H1 (cell line): ENCODE data around the gene IDI2. TPM values are rescaled to one million over a fixed set of nuclear protein-coding genes. Genes with fewer than 3 reads are reported as not detected.

Source experiments
- CTCF ChIA-PET: fragments of 300-600 bp; sonication (Branson Sonifier 250); formaldehyde crosslinking; loops from one replicate; lab custom pipeline; 2021; ENCODE audit not compliant: partially characterized antibody; lab: Charles Lee
- POLR2A ChIA-PET: fragments of 300-600 bp; sonication (Branson Sonifier 250); formaldehyde crosslinking; loops from one replicate; lab custom pipeline; 2021; ENCODE audit warnings: inconsistent platforms; ENCODE audit not compliant: partially characterized antibody; lab: Charles Lee
- DNase-seq, 2 experiments: peaks; one replicate each; pipeline versions ENCODE4 v3.0.0 to v3.0.0-alpha.2; 2010 to 2022; ENCODE audit warnings: low spot score in 2 of 2, low read depth in 1 of 2, mixed read lengths in 1 of 2
- FAIRE-seq: peaks from 2 replicates; lab custom pipeline; 2011; peaks lifted over from hg19 to GRCh38; lab: Jason Lieb, UNC
- H2AFZ ChIP-seq: 2 replicates; pipeline ENCODE4 v1.8.1; 2012; ENCODE audit warnings: low read length, inconsistent platforms
- H2AK5ac ChIP-seq: 2 replicates; pipeline ENCODE4 v1.6.1; 2013; ENCODE audit warnings: low read depth, low read length
- H2BK120ac ChIP-seq: replicated peaks from 2 replicates; pipeline ENCODE3; 2013; ENCODE audit warnings: low read depth, low read length, inconsistent platforms
- H2BK12ac ChIP-seq: 2 replicates; pipeline ENCODE4 v1.6.1; 2013; ENCODE audit warnings: low read depth, low read length
- H2BK15ac ChIP-seq: 2 replicates; pipeline ENCODE4 v1.6.1; 2013; ENCODE audit warnings: low read length
- H2BK20ac ChIP-seq: 2 replicates; pipeline ENCODE4 v1.6.1; 2013; ENCODE audit warnings: low read length
- H2BK5ac ChIP-seq: 2 replicates; pipeline ENCODE4 v1.6.1; 2013; ENCODE audit warnings: low read depth, low read length
- H3K14ac ChIP-seq: 2 replicates; pipeline ENCODE4 v1.6.1; 2013; ENCODE audit warnings: inconsistent platforms; ENCODE audit not compliant: insufficient read length
- H3K18ac ChIP-seq: 2 replicates; pipeline ENCODE4 v1.6.1; 2013; ENCODE audit warnings: low read length; ENCODE audit errors: extremely low read depth
- H3K23ac ChIP-seq: 2 replicates; pipeline ENCODE4 v1.6.1; 2013; ENCODE audit warnings: inconsistent platforms; ENCODE audit not compliant: insufficient read length
- H3K23me2 ChIP-seq: 2 replicates; pipeline ENCODE4 v1.6.1; 2013; ENCODE audit warnings: low read depth, low read length
- H3K27ac ChIP-seq: 2 replicates; pipeline ENCODE4 v1.6.1; 2011; ENCODE audit warnings: low read depth, low read length, inconsistent platforms
- H3K27me3 ChIP-seq, 4 experiments: replicated peaks in 1 of 4; 1 replicate in 1 of 4; 2 replicates in 3 of 4; pipeline versions ENCODE4 v1.6.1 to v1.8.1; 2011 to 2013; ENCODE audit warnings: low read length in 3 of 4, mild to moderate bottlenecking in 3 of 4, inconsistent platforms in 2 of 4, mixed read lengths in 2 of 4, moderate library complexity in 1 of 4; ENCODE audit not compliant: control insufficient read depth in 3 of 4, insufficient read depth in 3 of 4; ENCODE audit errors: extremely low read depth in 1 of 4
- H3K36me3 ChIP-seq, 4 experiments: 2 replicates each; pipeline versions ENCODE4 v1.6.1 to v1.8.1; 2011 to 2013; ENCODE audit warnings: mild to moderate bottlenecking in 4 of 4, low read length in 3 of 4, moderate library complexity in 2 of 4, control low read depth in 1 of 4, inconsistent platforms in 1 of 4; ENCODE audit not compliant: insufficient read depth in 4 of 4, control insufficient read depth in 2 of 4
- H3K4ac ChIP-seq: replicated peaks from 2 replicates; pipeline ENCODE3; 2013; ENCODE audit warnings: low read length, low read depth, mixed read lengths, inconsistent platforms; ENCODE audit not compliant: insufficient read length
- H3K4me1 ChIP-seq, 4 experiments: replicated peaks in 1 of 4; 1 replicate in 1 of 4; 2 replicates in 3 of 4; pipeline versions ENCODE4 v1.6.1 to v1.8.1; 2011 to 2013; ENCODE audit warnings: low read length in 3 of 4, inconsistent platforms in 2 of 4, mixed read lengths in 1 of 4; ENCODE audit not compliant: insufficient read depth in 4 of 4, control insufficient read depth in 3 of 4
- H3K4me2 ChIP-seq, 2 experiments: 2 replicates each; pipeline versions ENCODE4 v1.6.1 to v1.8.1; 2011 to 2013; ENCODE audit warnings: low read depth in 2 of 2, low read length in 2 of 2, control low read depth in 1 of 2, inconsistent platforms in 1 of 2, mild to moderate bottlenecking in 1 of 2; ENCODE audit not compliant: insufficient read depth in 1 of 2
- H3K4me3 ChIP-seq, 4 experiments: fragments of 200-600, 300-600 bp in 1 of 4; sonication (generic), shearing (Covaris generic), sonication (Bioruptor Twin) in 1 of 4; 2 replicates each; pipeline versions ENCODE4 v1.5.1 to v1.8.1; 2011 to 2016; ENCODE audit warnings: low read length in 4 of 4, low read depth in 3 of 4, control low read depth in 2 of 4, inconsistent platforms in 2 of 4, mild to moderate bottlenecking in 2 of 4, mixed read lengths in 1 of 4, moderate library complexity in 1 of 4; ENCODE audit not compliant: insufficient read depth in 2 of 4; ENCODE audit errors: extremely low read depth in 1 of 4
- H3K56ac ChIP-seq: replicated peaks from 2 replicates; pipeline ENCODE3; 2013; ENCODE audit warnings: low read depth, mild to moderate bottlenecking, mixed read lengths, low read length, inconsistent platforms; ENCODE audit not compliant: insufficient read length
- H3K79me1 ChIP-seq: 2 replicates; pipeline ENCODE4 v1.6.1; 2013; ENCODE audit warnings: low read depth, low read length, control low read depth
- H3K79me2 ChIP-seq, 2 experiments: 2 replicates each; pipeline versions ENCODE4 v1.6.1 to v1.8.1; 2012 to 2013; ENCODE audit warnings: low read length in 2 of 2, mild to moderate bottlenecking in 2 of 2, inconsistent platforms in 1 of 2; ENCODE audit not compliant: insufficient read depth in 2 of 2, control insufficient read depth in 1 of 2
- H3K9ac ChIP-seq, 4 experiments: replicated peaks in 1 of 4; 1 replicate in 1 of 4; 2 replicates in 3 of 4; pipeline versions ENCODE4 v1.6.1 to v1.8.1; 2011 to 2013; ENCODE audit warnings: low read depth in 3 of 4, low read length in 3 of 4, control low read depth in 2 of 4, mild to moderate bottlenecking in 2 of 4, moderate library complexity in 2 of 4, inconsistent platforms in 1 of 4; ENCODE audit errors: extremely low read depth in 1 of 4
- H3K9me3 ChIP-seq, 2 experiments: 2 replicates each; pipeline versions ENCODE4 v1.6.1 to v1.8.1; 2012 to 2013; ENCODE audit warnings: mild to moderate bottlenecking in 2 of 2, moderate library complexity in 2 of 2, control low read depth in 1 of 2, inconsistent platforms in 1 of 2, low read depth in 1 of 2, low read length in 1 of 2, mixed read lengths in 1 of 2; ENCODE audit not compliant: insufficient read depth in 2 of 2
- H4K20me1 ChIP-seq, 2 experiments: replicated peaks in 1 of 2; 2 replicates each; pipeline versions ENCODE3 to v1.8.1; 2011 to 2013; ENCODE audit warnings: inconsistent platforms in 2 of 2, low read length in 2 of 2, mild to moderate bottlenecking in 1 of 2; ENCODE audit not compliant: insufficient read depth in 2 of 2, control insufficient read depth in 1 of 2
- H4K5ac ChIP-seq: 2 replicates; pipeline ENCODE4 v1.6.1; 2013; ENCODE audit warnings: low read length, low read depth, mixed read lengths, inconsistent platforms; ENCODE audit not compliant: insufficient read length
- H4K8ac ChIP-seq: 2 replicates; pipeline ENCODE4 v1.8.0; 2013; ENCODE audit warnings: mild to moderate bottlenecking, moderate library complexity, low read length, inconsistent platforms; ENCODE audit not compliant: insufficient read depth; ENCODE audit errors: extremely low read depth
- H4K91ac ChIP-seq: replicated peaks from 2 replicates; pipeline ENCODE3; 2013; ENCODE audit warnings: low read length, mixed read lengths, inconsistent platforms; ENCODE audit not compliant: insufficient read length
- BCL11A ChIP-seq, 2 experiments: IDR thresholded peaks; one replicate each; pipeline ENCODE4 v1.6.1; 2011; ENCODE audit warnings: low read depth in 2 of 2, low read length in 2 of 2, mild to moderate bottlenecking in 2 of 2
- CBX8 ChIP-seq: fragments of 300-800, 300-1000 bp; sonication (generic); IDR thresholded peaks from 2 replicates; pipeline ENCODE4 v1.7.1; 2016; ENCODE audit warnings: low read depth, low read length, borderline replicate concordance
- EZH2 ChIP-seq: fragments of 200-600 bp; sonication (generic); IDR thresholded peaks from 2 replicates; pipeline ENCODE4 v1.7.1; 2012; ENCODE audit warnings: low read depth, mild to moderate bottlenecking, moderate library complexity, low read length, inconsistent platforms; ENCODE audit not compliant: severe bottlenecking
- FOSL1 ChIP-seq: IDR thresholded peaks from 2 replicates; pipeline ENCODE4 v1.6.1; 2011; ENCODE audit warnings: mild to moderate bottlenecking, low read depth, low read length, moderate library complexity; ENCODE audit not compliant: insufficient read depth
- KDM1A ChIP-seq: fragments of 200-600, 300-600 bp; sonication (generic); IDR thresholded peaks from 2 replicates; pipeline ENCODE4 v1.7.1; 2016; ENCODE audit warnings: mild to moderate bottlenecking, low read length, borderline replicate concordance
- KDM4A ChIP-seq: IDR thresholded peaks from one replicate; pipeline ENCODE4 v1.7.1; 2012; ENCODE audit warnings: low read depth, mild to moderate bottlenecking, moderate library complexity, low read length, inconsistent platforms; ENCODE audit not compliant: severe bottlenecking
- KDM5A ChIP-seq: fragments of 200-600 bp; IDR thresholded peaks from 2 replicates; pipeline ENCODE4 v1.7.1; 2012; ENCODE audit warnings: mild to moderate bottlenecking, low read length, inconsistent platforms, mixed read lengths
- PHF8 ChIP-seq: fragments of 200-600 bp; sonication (generic); conservative IDR thresholded peaks from 2 replicates; pipeline ENCODE4 v1.7.1; 2012; ENCODE audit warnings: low read depth, mild to moderate bottlenecking, inconsistent platforms, low read length, moderate library complexity
- SP1 ChIP-seq: IDR thresholded peaks from 2 replicates; pipeline ENCODE4 v1.6.1; 2011; ENCODE audit warnings: low read depth, low read length
- SRF ChIP-seq: IDR thresholded peaks from 2 replicates; pipeline ENCODE4 v1.6.1; 2011; ENCODE audit warnings: mild to moderate bottlenecking, low read depth, low read length, moderate library complexity
- SUZ12 ChIP-seq: fragments of 200-600 bp; sonication (generic); IDR thresholded peaks from 2 replicates; pipeline ENCODE4 v1.6.1; 2012; ENCODE audit warnings: mild to moderate bottlenecking, inconsistent platforms, low read length, moderate library complexity, mixed read lengths
- WGBS, 2 experiments: shearing (Covaris generic) in 1 of 2; methylation state at CpG; one replicate each; pipeline versions ENCODE4 v1.1.6 to v1.1.7; 2013 to 2015; ENCODE audit warnings: low lambda C conversion rate in 2 of 2, mixed read lengths in 2 of 2, inconsistent platforms in 1 of 2, low coverage in 1 of 2, missing lambda C conversion rate in 1 of 2; ENCODE audit not compliant: insufficient replicate concordance in 2 of 2, insufficient coverage in 1 of 2, insufficient read length in 1 of 2; ENCODE audit errors: extremely low coverage in 1 of 2, missing lambda C conversion rate in 1 of 2; 5-methylcytosine and 5-hydroxymethylcytosine counted together
- polyA plus RNA-seq, 7 experiments: library from polyadenylated mRNA; depleted of rRNA in 3 of 7; stranded (reverse) in 5 of 7; unstranded in 2 of 7; fragments of >200 nt in 5 of 7; fragments of 200-250 nt in 2 of 7; gene quantifications; 1 replicate in 5 of 7; 2 replicates in 1 of 7; 4 replicates in 1 of 7; pipeline versions ENCODE4 v1.2.1 to v1.2.3, GENCODE V29; 2011 to 2013; ENCODE audit warnings: missing spikeins in 2 of 7, mixed read lengths in 2 of 7
- total RNA-seq: library from RNA; stranded (reverse); fragmentation: NEBNext Ultra II Directional; extraction: Animal tissue kit (Norgen Biotek cat#: 25700); gene quantifications from 2 replicates; pipeline ENCODE4 v1.2.1, GENCODE V29; 2021

Gene IDI2
- total and polyA plus RNA-seq, 2 of the 8 experiments (the other 6 are each of a cell fraction or from before 2014, with no cell fraction given) = not detected

- Histone ChIP-seq H2BK5ac (peak within 1 kb of the TSS; percentile 99), H3K4ac (peak within 1 kb of the TSS; percentile 86), H4K5ac (peak within 1 kb of the TSS; percentile 89), H2AK5ac (peak within 1 kb of the TSS; percentile 6; the same call in 1 of the 2 replicates), H3K18ac (peak within 1 kb of the TSS; percentile 75), H3K4me3 (peak within 1 kb of the TSS; percentile 79 to 98 (median 95)), H3K14ac (peak within 1 kb of the TSS; percentile 25), H3K27ac (peak within 1 kb of the TSS; percentile 98), H3K36me3 (peaks cover 0 to 28% (median 2%) of the 10 kb centered on the region in 4 experiments; a peak in 4 of 8 replicates), H3K79me2 (peaks cover 24 to 79% of the 10 kb centered on the region in 2 experiments), H3K4me2 (peak within 1 kb of the TSS; percentile 76 to 97), H3K4me1 (peaks cover 0 to 5% (median 2%) of the 10 kb centered on the region in 4 experiments; a peak in 3 of 7 replicates), H3K23ac (no peak within 1 kb of the TSS), H2BK12ac (peak within 1 kb of the TSS; percentile 88), H3K9ac (peak within 1 kb of the TSS; percentile 72 to 91 (median 86)), H3K79me1 (peaks cover 8% of the 10 kb centered on the region; the same call in 1 of the 2 replicates), H2BK20ac (0 out of 2 replicates have a peak within 1 kb of the TSS, but pooled peaks have one; percentile 77), H3K23me2 (no peaks in the 10 kb centered on the region; the same call in 1 of the 2 replicates), H2AFZ (no peak within 1 kb of the TSS), H4K20me1 (peaks cover 6 to 20% of the 10 kb centered on the region in 2 experiments), H4K91ac (peak within 1 kb of the TSS; percentile 98), H3K56ac (peak within 1 kb of the TSS; percentile 100), H4K8ac (peak within 1 kb of the TSS; percentile 98), H2BK120ac (peak within 1 kb of the TSS; percentile 97), H3K27me3 (no peaks in the 10 kb centered on the region), H2BK15ac (peak within 1 kb of the TSS; percentile 77; the same call in 1 of the 2 replicates), H3K9me3 (no peaks in the 10 kb centered on the region)
- DNase-seq = peak; percentile 91 to 94
- 2% methylated on average over 42 of the region's 83 CpGs; no CpG with 5 or more reads in 1 of the 2 experiments for WGBS, 2 experiments
- POLR2A ChIA-PET = interaction anchor here (0.7 to 2.9 kb wide), 22 partner anchors 9 to 121 kb away, joined by 3 to 22 read pairs (median 4); partner anchors contain the start of gene GTPBP4
- CTCF ChIA-PET = no interaction called here
- FAIRE-seq = no peak
- TF ChIP-seq KDM1A = no peak
- TF ChIP-seq SP1 = peak; percentile 80
- TF ChIP-seq PHF8 = peak; percentile 83
- no peak for TF ChIP-seq SRF
- no peak for TF ChIP-seq BCL11A (IDR thresholded peaks at IDR 0.05; ENCODE audit: low read depth in 2 of 2, low read length in 2 of 2)
- no peak for TF ChIP-seq SUZ12
- TF ChIP-seq KDM4A = no peak
- TF ChIP-seq KDM5A = peak; percentile 7; the same call in 1 of the 2 replicates
- TF ChIP-seq CBX8 = no peak
- no peak for TF ChIP-seq EZH2
- no peak for TF ChIP-seq FOSL1
These were observed 23.2 kb upstream of the IDI2 start, which contains the start of gene IDI1 for GRCh38 chr10:1048732-1049424. Gene IDI1 (minus strand): TSS chr10:1049119. CDS start chr10:1049003, 116 bp downstream.
